A549 (cell line): ENCODE data around the gene CELF5.

Source experiments
- CEBPB ChIP-seq, 2 experiments: fragments of >200 bp in 1 of 2; sonication (Bioruptor Twin) in 1 of 2; formaldehyde crosslinking in 1 of 2; IDR thresholded peaks; 2 replicates each; pipeline ENCODE4 v1.6.1; 2012 to 2016
- EP300 ChIP-seq, 2 experiments: fragments of >200 bp; sonication (Bioruptor Twin); formaldehyde crosslinking; IDR thresholded peaks; 2 replicates in 1 of 2; 3 replicates in 1 of 2; pipeline ENCODE4 v1.6.1; 2016 to 2017
- KDM1A ChIP-seq: fragments of 200-600 bp; sonication (generic); IDR thresholded peaks from 2 replicates; pipeline ENCODE4 v1.6.1; 2016; ENCODE audit warnings: low read depth, mild to moderate bottlenecking
- POLR2A ChIP-seq: IDR thresholded peaks from 2 replicates; pipeline ENCODE4 v1.6.1; 2012; ENCODE audit warnings: mild to moderate bottlenecking, low read length
- RNF2 ChIP-seq: fragments of 200-600 bp; sonication (generic); IDR thresholded peaks from 2 replicates; pipeline ENCODE4 v1.6.1; 2016; ENCODE audit warnings: low read depth, mild to moderate bottlenecking, antibody characterized with exemption, moderate library complexity, borderline replicate concordance
- ZC3H11A ChIP-seq: fragments of 450-650 bp; IDR thresholded peaks from 2 replicates; pipeline ENCODE4 v1.6.1; 2014; ENCODE audit warnings: antibody characterized with exemption, mild to moderate bottlenecking
- TF ChIP-seq, protein P1 (sequence below): fragments of >200 bp; sonication (Bioruptor Twin); formaldehyde crosslinking; IDR thresholded peaks from 3 replicates; pipeline ENCODE4 v1.5.1; 2016
- TF ChIP-seq, protein P2 (sequence below): IDR thresholded peaks from 2 replicates; pipeline ENCODE4 v1.6.1; 2012
- TF ChIP-seq, protein P3 (sequence below): fragments of 450-650 bp; IDR thresholded peaks from 2 replicates; pipeline ENCODE4 v1.6.1; 2014; ENCODE audit warnings: antibody characterized with exemption

DNA sequence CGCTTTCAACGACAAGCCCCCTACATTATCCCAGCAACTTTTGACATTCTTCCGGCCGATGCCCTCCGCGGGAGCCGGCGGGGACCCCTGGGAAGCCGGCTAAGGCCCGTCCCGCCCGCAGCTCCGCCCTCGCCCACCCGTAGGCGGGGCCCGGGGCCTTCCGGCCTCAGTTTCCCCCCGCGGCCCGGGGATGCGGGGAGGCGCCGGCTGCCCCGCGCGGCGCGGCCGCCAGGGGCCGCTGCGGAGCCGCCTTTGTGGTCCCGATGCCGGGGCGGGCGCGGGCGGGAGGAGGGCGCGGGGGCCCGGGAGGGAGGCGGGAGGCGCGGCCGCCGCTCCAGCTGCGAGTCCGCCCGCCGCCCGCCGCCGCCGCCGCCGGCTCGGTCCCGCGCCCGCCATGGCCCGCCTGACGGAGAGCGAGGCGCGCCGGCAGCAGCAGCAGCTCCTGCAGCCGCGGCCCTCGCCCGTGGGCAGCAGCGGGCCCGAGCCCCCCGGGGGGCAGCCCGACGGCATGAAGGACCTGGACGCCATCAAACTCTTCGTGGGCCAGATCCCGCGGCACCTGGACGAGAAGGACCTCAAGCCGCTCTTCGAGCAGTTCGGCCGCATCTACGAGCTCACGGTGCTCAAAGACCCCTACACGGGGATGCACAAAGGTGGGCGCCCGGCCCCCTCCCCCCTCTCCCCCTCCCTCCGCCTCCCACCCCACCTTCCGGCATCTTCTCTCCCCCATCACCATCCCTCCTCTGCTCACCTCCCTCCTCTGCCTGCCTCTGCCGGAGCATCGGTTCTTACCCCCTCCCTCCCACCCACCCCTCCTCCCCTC, at the start of gene CELF5:
- no peak for TF ChIP-seq EP300 (IDR thresholded peaks at IDR 0.05)
- no peak for TF ChIP-seq RNF2
- TF ChIP-seq, protein P1, sequence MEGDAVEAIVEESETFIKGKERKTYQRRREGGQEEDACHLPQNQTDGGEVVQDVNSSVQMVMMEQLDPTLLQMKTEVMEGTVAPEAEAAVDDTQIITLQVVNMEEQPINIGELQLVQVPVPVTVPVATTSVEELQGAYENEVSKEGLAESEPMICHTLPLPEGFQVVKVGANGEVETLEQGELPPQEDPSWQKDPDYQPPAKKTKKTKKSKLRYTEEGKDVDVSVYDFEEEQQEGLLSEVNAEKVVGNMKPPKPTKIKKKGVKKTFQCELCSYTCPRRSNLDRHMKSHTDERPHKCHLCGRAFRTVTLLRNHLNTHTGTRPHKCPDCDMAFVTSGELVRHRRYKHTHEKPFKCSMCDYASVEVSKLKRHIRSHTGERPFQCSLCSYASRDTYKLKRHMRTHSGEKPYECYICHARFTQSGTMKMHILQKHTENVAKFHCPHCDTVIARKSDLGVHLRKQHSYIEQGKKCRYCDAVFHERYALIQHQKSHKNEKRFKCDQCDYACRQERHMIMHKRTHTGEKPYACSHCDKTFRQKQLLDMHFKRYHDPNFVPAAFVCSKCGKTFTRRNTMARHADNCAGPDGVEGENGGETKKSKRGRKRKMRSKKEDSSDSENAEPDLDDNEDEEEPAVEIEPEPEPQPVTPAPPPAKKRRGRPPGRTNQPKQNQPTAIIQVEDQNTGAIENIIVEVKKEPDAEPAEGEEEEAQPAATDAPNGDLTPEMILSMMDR = peak; percentile 76
- TF ChIP-seq, protein P2, sequence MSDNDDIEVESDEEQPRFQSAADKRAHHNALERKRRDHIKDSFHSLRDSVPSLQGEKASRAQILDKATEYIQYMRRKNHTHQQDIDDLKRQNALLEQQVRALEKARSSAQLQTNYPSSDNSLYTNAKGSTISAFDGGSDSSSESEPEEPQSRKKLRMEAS = no peak
- no peak for TF ChIP-seq KDM1A
- TF ChIP-seq, protein P3, sequence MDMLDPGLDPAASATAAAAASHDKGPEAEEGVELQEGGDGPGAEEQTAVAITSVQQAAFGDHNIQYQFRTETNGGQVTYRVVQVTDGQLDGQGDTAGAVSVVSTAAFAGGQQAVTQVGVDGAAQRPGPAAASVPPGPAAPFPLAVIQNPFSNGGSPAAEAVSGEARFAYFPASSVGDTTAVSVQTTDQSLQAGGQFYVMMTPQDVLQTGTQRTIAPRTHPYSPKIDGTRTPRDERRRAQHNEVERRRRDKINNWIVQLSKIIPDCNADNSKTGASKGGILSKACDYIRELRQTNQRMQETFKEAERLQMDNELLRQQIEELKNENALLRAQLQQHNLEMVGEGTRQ = no peak
- no peak for TF ChIP-seq CEBPB (IDR thresholded peaks at IDR 0.05)
- TF ChIP-seq POLR2A = no peak
- TF ChIP-seq ZC3H11A = no peak
